WI38 (cell line): ENCODE results near the gene LPO.

Experiments used
- H3K4me3 ChIP-seq: 2 replicates; pipeline ENCODE4 v1.5.1; 2011; ENCODE audit warnings: low read depth, mild to moderate bottlenecking, control low read depth, low read length
- TF ChIP-seq, protein P1 (sequence below): IDR thresholded peaks from 2 replicates; pipeline ENCODE4 v1.5.1; 2012; ENCODE audit warnings: low read depth, mild to moderate bottlenecking, control low read depth, low read length

Gene LPO

DNA sequence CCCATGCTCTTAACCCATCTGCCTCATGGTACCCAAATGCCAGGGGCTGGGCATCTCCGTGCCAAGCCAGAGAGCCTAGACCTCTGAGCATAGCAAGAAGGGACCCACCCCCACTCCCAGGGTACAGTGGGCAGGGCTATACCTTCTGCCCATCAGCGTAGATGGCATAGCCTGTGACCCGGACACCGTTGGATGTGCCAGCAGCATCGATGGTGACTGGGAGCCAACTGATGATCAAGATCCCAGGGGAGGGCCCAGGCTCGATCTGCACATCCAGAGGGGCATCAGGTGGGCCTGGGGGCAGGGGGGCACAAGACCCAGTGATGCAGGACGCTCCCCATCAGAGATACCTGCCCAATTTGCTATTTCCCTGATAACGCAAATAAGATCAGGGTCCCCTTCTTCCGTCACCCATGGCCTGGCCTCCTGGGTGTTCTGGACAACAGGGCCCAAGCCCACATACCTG, 73.1 kb downstream of the LPO start:
- TF ChIP-seq, protein P1, sequence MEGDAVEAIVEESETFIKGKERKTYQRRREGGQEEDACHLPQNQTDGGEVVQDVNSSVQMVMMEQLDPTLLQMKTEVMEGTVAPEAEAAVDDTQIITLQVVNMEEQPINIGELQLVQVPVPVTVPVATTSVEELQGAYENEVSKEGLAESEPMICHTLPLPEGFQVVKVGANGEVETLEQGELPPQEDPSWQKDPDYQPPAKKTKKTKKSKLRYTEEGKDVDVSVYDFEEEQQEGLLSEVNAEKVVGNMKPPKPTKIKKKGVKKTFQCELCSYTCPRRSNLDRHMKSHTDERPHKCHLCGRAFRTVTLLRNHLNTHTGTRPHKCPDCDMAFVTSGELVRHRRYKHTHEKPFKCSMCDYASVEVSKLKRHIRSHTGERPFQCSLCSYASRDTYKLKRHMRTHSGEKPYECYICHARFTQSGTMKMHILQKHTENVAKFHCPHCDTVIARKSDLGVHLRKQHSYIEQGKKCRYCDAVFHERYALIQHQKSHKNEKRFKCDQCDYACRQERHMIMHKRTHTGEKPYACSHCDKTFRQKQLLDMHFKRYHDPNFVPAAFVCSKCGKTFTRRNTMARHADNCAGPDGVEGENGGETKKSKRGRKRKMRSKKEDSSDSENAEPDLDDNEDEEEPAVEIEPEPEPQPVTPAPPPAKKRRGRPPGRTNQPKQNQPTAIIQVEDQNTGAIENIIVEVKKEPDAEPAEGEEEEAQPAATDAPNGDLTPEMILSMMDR = no peak
- H3K4me3 ChIP-seq = no peak overlapping the region

DNA sequence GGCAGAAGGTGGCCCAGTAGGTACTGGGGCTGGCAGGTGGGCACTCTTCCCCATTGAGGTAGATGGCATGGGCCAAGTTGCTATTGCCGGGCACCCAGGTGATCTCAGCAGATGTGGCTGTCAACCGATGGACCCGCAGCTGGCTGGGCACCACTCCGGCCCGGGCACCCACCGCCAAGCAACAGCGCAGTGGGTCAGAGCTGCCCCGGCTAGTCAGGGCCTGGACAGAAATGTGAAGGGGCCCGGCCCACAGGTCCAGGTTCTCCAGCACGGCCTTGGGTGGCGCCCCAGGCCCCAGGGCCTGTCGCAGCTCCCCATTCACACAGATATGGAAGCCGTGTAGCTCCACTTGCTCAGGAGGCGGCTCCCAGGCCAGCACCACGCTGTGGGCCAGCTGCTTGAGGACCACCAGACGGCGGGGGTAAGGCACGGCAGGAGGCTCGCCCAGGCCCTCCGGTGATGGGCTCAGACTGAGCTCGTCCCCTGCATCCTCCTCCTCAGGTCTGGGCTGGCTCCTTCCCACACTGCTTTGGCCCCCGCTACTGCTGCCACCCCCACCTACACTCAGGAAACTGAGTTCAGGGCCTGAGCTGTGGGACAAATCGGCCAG, 73.7 kb downstream of the LPO start:
- TF ChIP-seq, protein P1 = no peak
- H3K4me3 ChIP-seq = no peak overlapping the region

DNA sequence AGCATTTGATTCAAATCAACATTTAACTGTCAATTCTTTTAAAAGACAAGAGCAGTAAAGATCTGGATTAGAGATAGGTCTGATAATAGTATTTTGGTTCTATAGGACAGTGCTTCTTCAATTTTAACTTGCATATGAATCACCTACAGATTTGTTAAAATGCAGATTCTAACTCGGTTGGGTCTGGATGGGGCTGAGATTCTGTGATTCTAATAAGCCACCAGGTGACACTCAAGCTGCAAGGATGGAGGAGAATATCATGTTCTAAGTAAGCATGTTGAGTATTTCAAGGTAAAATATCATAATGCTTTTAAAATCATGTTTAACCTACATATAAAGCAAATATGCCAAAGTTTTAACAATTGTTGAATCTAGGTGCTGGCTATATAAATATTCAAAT, 74.4 kb downstream of the LPO start:
- H3K4me3 ChIP-seq = no peak overlapping the region
- TF ChIP-seq, protein P1 = no peak

DNA sequence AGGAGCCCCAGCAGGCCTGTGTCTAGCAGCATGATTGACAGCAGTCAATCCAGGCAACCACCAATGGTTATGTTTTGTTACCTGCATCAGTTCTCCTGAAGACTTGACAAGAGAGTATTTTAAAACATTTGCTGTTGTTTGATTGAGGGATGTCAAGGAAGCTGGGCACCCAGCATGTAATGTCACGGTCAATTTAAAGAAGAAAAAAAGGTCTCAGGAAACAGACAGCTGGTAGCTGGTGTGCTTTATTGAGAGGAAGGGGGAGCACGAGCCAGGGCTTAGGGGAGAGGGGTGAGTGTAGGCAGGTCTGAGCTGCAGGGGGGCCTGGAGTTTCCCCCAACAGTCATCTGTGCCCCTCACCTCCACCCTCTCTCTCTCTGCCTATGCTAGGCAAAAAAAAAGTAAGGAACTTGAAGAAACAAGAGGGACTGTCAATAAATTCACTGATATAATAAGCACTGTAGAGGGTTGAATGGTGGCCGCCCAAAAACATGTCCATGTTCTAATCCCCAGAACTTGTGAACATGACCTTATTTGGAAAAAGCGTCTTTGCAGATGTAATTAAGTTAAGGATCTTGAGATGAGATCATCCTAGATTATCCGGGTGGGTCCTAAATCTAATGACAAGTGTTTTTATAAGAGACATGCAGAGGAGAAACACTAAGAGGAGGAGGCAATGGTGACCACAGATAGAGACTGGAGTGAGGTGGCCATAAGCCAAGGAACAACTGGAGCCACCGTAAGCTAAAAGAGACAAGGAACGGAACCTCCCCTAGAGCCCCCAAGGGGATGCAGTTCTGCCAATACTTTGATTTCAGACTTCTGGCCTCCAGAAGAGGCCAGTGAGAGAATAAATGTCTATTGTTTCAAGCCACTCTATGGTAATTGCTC, 75.7 kb downstream of the LPO start:
- H3K4me3 ChIP-seq = no peak overlapping the region
- TF ChIP-seq, protein P1 = no peak

DNA sequence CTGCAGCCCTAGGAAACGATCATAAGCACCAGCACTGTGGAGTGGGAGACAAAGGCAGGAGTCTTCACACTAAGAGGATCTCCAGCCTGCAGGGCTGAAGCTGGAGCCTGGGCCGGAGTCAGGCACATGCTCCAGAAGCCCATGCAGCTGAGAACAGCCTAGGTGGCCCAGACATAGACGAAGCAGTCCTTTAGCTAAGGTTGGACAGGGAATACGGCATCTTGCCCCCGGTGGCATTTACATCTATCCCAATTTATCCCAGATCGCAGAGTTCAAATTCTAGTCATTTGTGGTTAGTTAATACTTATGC, 76.3 kb downstream of the LPO start:
- TF ChIP-seq, protein P1 = no peak

DNA sequence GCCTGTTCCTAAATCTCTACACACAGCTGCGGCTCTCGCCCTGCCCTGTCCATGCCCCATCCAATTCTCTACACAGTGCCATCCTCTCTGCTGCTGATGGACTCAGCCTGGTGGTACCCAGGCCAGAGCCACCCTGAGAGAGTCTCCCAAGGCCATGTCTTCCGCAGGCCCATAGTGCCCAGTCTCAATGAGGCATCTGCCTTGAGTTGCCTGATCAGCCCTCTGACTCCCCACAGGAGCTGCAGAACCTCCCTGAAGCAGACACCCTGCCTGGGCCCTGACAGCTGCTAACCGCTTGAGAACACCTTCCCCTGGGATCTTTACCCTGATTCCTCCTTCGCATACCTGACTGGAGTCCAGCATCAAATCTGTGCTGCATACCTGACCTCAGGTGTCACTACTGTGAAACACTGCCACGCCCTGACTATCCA, 76.9 kb downstream of the LPO start:
- TF ChIP-seq, protein P1 = no peak
- H3K4me3 ChIP-seq = no peak overlapping the region

More for the DNA sequence above, 76.3 kb downstream of the LPO start:
- no peak overlapping the region for H3K4me3 ChIP-seq

DNA sequence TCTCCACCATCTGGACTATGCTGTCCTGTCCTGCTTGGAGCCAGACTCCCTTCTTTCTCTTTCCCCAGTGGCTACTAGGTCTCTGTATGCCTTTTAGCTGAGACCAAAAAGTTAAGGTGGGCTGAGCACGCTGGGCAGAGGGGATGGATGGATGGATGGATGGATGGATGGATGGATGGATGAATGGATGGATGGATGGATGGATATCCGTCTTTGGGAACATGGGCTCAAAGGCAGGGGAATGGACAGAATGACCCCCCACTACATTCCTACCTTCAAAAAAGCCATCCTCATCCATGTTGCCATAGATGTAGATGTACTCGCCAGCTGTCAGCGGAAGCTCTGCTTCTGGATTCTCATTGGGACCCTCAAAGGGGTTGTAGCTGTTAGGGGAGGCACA, 77.4 kb downstream of the LPO start:
- no peak overlapping the region for H3K4me3 ChIP-seq

More for the DNA sequence above, 77.4 kb downstream of the LPO start:
- TF ChIP-seq, protein P1 = no peak
